Epithelial cell of proximal tubule (primary cell): Measurements from ENCODE around the gene ENPP3. TPM values are rescaled to one million over a fixed set of nuclear protein-coding genes. Genes with fewer than 3 reads are reported as not detected.

ENCODE experiments used
- DNase-seq: peaks from one replicate; pipeline ENCODE4 v3.0.0-alpha.2; 2011; ENCODE audit warnings: low read depth
- H3K4me3 ChIP-seq: 2 replicates; pipeline ENCODE4 v1.5.1; 2011; ENCODE audit warnings: low read depth, mild to moderate bottlenecking, low read length
- total RNA-seq: library from RNA; depleted of rRNA; stranded (reverse); fragments of >200 nt; gene quantifications from 2 replicates; pipeline ENCODE4 v1.2.3, GENCODE V29; 2015
- TF ChIP-seq, protein P1 (sequence below): conservative IDR thresholded peaks from 2 replicates; pipeline ENCODE4 v1.5.1; 2012; ENCODE audit warnings: low read depth, mild to moderate bottlenecking, low read length

The ENPP3 gene
- total RNA-seq, 1 donor from 2014 or later: 0.17 TPM

DNA sequence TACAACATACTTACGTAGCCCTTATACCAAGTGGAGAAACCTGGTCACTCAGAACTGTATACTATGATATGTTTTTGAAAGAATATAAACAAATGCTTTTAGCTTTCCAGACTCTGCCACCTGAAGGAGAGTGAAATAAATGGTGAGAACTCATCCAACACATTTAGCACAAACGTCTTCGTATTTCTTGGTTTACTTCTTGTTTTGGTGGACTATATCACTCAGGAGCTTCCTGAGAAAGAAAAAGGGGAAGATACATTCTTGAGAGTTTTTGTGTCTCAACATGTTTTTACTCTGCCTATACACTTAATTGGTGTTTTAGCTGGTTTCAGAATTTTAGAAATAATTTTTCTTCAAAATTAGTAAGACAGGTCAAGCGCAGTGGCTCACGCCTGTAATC lies 93.2 kb downstream of the ENPP3 start:
- H3K4me3 ChIP-seq: no peak overlapping the region
- TF ChIP-seq, protein P1, sequence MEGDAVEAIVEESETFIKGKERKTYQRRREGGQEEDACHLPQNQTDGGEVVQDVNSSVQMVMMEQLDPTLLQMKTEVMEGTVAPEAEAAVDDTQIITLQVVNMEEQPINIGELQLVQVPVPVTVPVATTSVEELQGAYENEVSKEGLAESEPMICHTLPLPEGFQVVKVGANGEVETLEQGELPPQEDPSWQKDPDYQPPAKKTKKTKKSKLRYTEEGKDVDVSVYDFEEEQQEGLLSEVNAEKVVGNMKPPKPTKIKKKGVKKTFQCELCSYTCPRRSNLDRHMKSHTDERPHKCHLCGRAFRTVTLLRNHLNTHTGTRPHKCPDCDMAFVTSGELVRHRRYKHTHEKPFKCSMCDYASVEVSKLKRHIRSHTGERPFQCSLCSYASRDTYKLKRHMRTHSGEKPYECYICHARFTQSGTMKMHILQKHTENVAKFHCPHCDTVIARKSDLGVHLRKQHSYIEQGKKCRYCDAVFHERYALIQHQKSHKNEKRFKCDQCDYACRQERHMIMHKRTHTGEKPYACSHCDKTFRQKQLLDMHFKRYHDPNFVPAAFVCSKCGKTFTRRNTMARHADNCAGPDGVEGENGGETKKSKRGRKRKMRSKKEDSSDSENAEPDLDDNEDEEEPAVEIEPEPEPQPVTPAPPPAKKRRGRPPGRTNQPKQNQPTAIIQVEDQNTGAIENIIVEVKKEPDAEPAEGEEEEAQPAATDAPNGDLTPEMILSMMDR: no peak
- no peak for DNase-seq

DNA sequence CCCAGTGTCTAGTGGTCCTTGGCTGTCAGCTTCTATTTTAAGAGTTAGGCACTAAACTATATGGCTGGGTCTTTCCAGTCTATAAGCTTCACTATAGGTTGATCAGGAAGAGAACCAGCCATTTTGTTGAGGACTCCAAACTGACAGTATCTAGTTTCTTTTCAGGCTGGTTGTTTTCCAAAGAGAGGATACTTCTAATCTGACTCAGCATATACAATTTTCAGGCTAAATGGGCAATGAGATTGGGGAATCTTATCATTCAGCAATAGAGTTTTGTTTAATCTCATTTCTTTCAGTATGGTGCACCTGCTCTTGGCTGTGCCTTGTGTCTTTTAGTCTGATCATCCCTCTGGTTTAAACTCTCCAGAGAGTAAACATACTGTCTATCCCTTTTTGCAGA lies 94.1 kb downstream of the ENPP3 start:
- DNase-seq: no peak
- TF ChIP-seq, protein P1: no peak

DNA sequence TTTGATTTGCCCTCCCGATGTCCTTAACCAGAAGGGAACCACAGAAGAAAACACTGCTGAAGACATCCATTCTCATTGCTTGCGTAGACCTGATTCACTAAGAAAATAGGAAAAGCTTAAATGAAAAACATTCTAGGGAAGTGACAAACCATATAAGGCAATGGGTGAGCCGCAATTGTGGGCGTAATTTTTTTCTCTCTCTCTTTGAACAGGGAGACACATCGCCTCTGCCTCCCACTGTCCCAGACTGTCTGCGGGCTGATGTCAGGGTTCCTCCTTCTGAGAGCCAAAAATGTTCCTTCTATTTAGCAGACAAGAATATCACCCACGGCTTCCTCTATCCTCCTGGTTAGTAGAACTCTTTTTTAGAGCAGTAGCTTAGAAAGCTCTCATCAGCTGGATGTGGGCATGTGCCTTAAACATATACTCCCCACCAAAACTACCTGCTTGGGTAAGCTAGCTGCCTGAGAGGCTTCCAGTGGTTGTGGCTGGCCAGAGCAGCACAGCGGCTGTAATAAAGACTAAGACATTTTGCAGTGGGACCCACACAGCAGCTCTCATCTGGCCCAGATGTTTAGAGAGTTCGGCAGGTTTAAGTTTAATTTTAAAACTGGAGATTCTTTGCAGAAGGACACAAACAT lies 96.4 kb downstream of the ENPP3 start:
- no peak for DNase-seq
- TF ChIP-seq, protein P1: no peak
- no peak overlapping the region for H3K4me3 ChIP-seq

More for the DNA sequence above, 94.1 kb downstream of the ENPP3 start:
- no peak overlapping the region for H3K4me3 ChIP-seq

DNA sequence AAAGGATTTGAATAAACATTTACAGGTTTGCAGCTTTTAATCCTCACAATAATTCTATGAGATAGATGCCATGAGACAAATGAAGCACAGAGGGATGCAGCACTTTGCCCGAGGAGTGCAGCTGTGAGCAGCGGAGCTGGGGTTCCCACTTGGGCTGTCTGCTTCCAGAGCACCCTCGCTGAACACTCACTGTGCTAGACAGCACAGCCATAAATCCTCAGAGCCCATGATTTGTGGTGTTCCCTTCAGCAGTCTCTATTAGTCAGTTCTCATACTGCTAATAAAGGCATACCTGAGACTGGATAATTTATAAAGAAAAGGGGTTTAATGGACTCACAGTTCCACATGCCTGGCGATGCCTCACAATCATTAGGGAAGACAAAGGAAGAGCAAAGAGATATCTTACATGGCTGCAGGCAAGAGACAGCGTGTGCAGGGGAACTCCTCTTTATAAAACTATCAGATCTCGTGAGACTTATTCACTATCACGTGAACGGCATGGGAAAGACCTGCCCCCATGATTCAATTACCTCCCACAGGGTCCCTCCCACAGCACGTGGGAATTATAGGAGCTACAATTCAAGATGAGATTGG lies 99.0 kb downstream of the ENPP3 start:
- TF ChIP-seq, protein P1: no peak
- no peak for DNase-seq
- H3K4me3 ChIP-seq: no peak overlapping the region

DNA sequence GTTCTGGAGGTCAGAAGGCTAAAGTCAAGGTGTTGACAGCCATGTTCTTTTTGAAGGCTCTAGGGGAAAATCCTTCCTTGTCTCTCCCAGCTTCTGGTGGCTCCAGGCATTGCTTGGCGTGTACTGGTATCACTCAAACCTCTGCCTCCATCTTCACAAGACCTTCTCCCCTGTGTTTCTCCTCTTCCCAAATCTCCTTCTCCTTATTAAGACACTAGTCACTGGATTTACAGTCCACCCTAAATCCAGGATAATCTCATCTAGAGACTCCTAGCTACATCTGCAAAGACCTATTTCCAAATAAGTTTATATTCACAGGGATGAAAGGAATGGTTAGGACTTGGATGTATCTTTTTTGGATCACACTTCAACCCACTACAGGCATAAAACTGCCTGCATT lies 99.7 kb downstream of the ENPP3 start:
- TF ChIP-seq, protein P1: no peak
- DNase-seq: no peak
- no peak overlapping the region for H3K4me3 ChIP-seq

DNA sequence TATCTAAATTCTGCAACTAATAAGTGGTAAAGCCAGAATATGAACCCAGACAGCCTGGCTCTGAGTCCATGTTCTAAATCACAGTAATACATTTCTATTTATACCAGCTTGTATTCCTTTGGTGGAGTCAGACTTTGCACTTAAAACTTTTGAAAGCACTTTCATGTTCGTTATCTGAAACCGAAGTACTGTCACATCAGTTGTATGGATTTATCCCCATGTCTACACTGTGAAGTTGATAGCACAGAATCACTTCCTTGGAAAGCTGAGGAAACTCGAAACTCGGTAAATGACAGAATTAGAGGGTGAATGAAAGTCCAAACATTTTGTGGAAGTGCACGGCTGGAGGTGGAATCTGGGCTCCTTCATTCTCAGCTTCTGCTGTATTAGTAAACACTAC lies 102.0 kb downstream of the ENPP3 start:
- no peak overlapping the region for H3K4me3 ChIP-seq
- DNase-seq: no peak
- TF ChIP-seq, protein P1: no peak

DNA sequence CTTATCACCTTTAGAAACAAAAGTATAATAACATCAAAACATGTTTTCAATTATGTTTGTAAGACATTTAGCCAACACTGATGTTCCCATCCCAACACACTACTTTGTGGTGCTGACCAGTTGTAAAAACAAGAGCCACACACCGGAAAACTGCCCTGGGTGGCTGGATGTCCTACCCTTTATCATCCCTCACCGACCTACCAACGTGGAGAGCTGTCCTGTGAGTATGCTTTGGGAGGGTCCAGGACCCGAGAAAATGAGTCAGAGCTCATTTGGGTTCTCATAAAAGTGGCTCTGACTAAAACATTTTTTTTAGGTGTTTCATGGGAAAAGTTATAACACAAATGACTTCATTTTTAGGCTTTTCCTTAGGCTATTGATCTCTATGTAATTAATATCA lies 103.1 kb downstream of the ENPP3 start:
- TF ChIP-seq, protein P1: no peak
- DNase-seq: no peak

More for the DNA sequence above, 103.1 kb downstream of the ENPP3 start:
- no peak overlapping the region for H3K4me3 ChIP-seq
